NCI-H1436 (cell line): Measurements from ENCODE around the gene SLC4A4.
"Not testable (repeated sequence)": the region's sequence is repeated elsewhere in the genome, so short reads cannot be mapped to it uniquely, and the experiment has no call there.

Experiments used
- DNase-seq: peaks from one replicate; lab custom pipeline; 2025; lab: John Stamatoyannopoulos, UW

SLC4A4 gene

DNA sequence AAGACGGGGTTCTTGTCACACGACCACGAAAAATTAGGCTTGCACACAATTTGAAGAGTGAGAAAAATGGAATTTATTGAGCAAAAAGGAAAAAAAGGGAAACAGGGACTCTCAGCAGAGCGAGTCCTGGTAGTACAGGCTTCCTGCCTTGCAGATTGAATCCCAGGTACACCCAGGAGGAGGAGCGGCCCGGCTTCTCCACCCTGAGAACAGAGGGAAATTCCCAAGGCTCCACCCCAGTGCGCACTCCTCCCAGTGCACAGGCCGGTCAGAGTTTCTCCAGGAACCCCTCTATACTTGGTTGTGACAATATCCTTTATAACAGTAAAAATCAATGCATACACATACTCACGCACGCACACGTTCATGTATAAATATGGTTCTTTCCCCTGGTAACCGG, 22.0 kb downstream of the SLC4A4 start:
- no peak for DNase-seq

GRCh38 chr4:71361476-71361875, 22.7 kb downstream of the SLC4A4 start:
- no peak for DNase-seq

DNA sequence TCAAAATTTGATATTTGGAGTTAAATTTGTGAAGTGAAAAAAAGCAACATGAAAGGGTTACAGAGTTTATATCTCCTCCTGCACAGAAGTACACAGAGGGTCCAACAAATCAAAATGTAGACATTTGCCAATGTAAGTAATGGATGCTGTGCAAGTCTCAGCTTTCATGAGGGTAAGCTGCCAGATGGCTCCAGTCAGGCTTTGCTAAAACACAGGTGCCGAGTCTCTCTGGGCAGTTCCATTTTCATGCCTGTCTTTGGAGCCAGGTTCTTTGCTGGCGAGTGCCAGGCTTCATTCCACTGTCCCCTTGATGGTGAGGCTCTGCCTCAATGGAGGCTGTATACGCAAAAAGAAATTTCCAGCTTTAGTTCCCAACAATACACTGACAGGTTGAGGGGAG, 27.9 kb downstream of the SLC4A4 start:
- no peak for DNase-seq

- no peak for DNase-seq
Observed at GRCh38 chr4:71367546-71367945, 28.7 kb downstream of the SLC4A4 start.

DNA sequence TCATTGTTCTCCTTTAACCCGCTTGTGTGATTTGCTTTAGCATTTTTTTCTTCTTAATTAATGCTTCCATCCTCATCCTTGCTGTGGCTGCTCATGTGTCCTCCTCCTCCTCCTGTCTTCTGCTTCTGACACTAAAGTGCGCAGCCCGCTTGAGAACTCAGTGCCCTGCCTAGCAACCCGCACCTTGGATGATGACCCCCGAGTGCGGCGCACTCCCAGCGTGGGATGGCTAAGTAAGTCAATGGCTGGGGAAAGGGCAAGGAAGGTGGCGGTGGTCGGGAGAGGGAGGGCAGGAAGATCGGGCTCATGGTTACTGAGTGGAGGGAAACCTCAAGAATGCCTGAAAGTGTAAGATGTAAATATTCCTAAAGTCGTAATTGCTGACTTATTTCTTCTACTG, 30.1 kb downstream of the SLC4A4 start:
- no peak for DNase-seq

DNA sequence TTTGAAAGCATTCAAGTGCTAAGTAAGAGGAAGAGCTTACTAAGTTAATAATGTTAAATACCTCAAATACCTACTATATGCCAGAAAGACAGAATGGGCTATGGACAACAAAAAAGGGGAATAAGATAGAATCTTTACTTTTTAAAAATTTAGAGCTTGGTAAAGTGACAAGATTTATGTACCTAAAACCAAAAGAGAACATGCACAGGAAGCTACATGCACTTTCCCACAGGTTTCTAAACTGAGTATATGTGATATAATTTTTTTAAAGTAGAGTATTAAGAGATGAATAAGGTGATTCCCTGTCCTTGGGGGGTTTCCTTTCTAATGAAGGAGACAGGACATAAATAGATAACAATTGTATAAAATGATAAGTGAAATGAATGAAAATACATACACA, 30.7 kb downstream of the SLC4A4 start:
- DNase-seq: no peak

- DNase-seq: no peak
Observed at GRCh38 chr4:71375494-71375893, 36.7 kb downstream of the SLC4A4 start.

DNA sequence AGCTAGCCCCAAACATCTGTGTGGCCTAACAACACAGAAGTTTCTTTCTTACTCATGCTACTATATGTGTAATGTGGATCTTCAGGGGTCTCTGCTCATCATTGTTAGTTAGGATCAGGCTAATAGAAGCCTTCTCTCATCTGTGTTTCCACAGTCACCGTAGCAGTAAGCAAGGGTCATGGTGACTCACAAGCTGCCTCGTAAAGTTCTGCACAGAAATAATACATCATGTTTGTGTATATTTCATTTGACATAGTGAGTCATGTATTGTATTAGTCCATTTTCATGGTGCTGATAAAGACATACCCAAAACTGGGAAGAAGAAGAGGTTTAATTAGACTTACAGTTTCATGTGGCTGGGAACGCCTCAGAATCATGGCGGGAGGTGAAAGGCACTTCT, 38.7 kb downstream of the SLC4A4 start:
- DNase-seq: no peak

GRCh38 chr4:71379126-71379525, 40.3 kb downstream of the SLC4A4 start:
- DNase-seq: no peak

- no peak for DNase-seq
Observed at GRCh38 chr4:71380788-71381187, 42.0 kb downstream of the SLC4A4 start.

DNA sequence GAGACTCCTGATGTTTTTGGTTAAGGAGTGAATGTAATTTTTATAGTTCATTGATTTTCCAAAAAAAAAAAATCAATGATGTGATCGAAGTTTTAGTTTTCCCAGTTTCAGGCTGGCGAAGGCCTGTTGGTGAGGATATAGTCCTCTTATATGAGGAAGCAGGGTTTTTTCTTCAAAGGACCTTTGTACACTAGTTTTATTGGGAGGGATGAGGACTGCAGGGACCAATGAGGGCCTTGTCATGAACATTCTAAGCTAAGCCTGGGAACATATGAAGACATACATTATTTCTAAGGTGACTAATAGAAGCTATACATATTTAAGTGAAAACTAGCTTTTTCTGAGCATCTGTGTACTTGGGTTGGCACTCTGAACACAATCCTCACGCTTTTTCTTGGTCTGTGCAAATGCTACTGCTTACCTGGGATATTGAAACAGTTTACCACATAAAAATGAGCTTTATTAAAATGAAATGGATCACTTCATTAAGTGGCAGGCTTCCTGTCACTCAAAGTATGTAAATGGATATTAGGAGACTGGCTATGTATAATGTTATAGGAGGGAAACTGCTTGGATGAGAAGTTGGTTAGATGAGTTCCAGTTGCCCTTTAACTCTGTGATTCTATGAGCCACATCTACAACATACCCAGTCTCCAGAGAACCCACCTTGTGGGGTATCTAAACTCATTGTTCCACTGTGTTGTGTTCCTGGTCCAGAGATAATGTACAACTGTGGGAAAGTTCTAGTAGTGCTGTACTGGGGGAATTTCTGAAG, 43.5 kb downstream of the SLC4A4 start:
- DNase-seq: no peak

DNA sequence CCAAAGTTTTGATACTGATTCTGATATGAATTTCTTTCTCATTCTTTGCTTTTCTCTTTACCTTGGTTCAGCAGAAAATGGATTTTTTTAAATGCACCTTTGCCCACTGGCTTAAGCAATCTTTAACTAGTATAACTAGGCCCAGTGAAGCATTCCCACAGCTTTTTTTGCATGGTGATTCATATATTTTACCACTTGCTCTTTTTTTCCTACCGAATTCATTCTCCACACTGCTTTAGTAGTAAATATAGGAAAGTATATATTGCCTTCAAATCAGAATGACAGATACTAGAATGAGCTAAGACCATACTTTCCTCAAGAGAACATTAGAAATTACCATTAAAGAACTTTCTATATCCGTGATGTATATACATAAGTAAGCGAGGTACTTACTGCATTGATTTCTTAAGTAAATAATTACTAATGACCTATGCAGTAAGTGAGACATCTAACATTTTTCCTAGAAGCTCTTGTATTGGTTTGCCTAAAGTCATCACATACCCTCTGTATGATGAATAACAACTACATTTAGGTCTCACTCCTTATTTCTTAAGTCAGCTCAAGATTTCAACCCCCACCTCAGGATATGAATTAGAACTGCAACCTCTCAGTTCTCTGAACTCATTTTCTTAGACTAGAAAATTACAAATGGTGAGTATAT, 44.2 kb downstream of the SLC4A4 start:
- no peak for DNase-seq

GRCh38 chr4:71383984-71384383, 45.2 kb downstream of the SLC4A4 start:
- DNase-seq: no peak

- no peak for DNase-seq
Observed at GRCh38 chr4:71389149-71389827, 50.5 kb downstream of the SLC4A4 start.

GRCh38 chr4:71392109-71392508, 53.3 kb downstream of the SLC4A4 start:
- no peak for DNase-seq

GRCh38 chr4:71396382-71396781, 57.6 kb downstream of the SLC4A4 start:
- no peak for DNase-seq

DNA sequence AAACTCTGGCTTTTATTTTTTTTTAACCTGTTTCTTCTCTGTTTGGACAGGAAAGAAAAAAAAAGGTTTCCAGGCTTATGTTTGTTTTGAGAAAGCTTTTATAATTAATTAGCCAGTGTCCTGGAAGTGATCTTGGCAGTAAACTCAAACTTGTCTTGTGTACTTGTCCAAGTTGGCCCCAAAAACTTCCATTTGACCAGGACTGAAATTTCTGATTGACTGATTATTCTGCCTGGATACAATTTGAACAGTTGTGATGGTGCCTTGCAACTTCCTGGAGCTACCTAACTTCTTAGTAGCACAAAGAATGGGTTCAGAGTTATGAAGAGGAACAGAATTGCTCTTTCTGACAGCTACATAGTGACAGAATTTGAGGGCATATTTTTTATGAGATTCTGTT, 62.0 kb downstream of the SLC4A4 start:
- DNase-seq: no peak

- no peak for DNase-seq
Observed at GRCh38 chr4:71402616-71403015, 63.8 kb downstream of the SLC4A4 start.

GRCh38 chr4:71404049-71404448, 65.2 kb downstream of the SLC4A4 start:
- no peak for DNase-seq

GRCh38 chr4:71405791-71406190, 67.0 kb downstream of the SLC4A4 start:
- DNase-seq: no peak

- DNase-seq: no peak
Observed at GRCh38 chr4:71406459-71406963, 67.7 kb downstream of the SLC4A4 start.

DNA sequence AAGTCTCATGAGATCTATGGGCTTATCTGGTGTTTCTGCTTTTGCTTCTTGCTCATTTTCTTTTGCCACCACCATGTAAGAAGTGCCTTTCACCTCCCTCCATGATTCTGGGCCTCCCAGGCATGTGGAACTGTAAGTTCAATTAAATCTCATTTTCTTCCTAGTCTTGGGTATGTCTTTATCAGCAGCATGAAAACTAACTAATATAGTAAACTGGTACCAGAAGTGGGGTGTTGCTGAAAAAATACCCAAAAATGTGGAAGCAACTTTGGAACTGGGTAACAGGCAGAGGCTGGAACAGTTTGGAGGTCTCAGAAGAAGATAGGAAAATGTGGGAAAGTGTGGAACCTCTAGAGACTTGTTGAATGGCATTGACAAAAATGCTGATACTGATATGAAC, 70.1 kb downstream of the SLC4A4 start:
- not testable (repeated sequence) for DNase-seq

GRCh38 chr4:71411981-71412380, 73.2 kb downstream of the SLC4A4 start:
- no peak for DNase-seq
